Measurements from ENCODE around the gene TAF1A.

DNA sequence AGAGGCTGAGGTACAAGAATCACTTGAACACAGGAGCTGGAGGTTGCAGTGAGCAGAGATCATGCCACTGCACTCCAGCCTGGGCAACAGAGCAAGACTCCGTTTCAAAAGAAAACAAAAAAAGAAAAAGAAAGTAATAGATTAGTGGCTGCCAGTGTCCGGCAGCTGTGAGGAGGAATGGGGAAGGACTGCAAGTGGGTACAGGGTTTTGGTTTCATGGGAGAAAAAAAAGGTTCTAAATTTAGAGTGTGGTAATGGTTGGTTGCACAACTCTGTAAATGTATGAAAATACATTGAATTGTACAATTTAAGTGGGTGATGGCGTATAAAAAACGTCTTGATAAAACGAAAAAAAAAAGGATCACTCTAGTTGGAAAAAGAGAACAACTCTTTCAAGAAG lies 6.7 kb downstream of the TAF1A start:
- TF ChIP-seq, protein P1, sequence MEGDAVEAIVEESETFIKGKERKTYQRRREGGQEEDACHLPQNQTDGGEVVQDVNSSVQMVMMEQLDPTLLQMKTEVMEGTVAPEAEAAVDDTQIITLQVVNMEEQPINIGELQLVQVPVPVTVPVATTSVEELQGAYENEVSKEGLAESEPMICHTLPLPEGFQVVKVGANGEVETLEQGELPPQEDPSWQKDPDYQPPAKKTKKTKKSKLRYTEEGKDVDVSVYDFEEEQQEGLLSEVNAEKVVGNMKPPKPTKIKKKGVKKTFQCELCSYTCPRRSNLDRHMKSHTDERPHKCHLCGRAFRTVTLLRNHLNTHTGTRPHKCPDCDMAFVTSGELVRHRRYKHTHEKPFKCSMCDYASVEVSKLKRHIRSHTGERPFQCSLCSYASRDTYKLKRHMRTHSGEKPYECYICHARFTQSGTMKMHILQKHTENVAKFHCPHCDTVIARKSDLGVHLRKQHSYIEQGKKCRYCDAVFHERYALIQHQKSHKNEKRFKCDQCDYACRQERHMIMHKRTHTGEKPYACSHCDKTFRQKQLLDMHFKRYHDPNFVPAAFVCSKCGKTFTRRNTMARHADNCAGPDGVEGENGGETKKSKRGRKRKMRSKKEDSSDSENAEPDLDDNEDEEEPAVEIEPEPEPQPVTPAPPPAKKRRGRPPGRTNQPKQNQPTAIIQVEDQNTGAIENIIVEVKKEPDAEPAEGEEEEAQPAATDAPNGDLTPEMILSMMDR (IDR thresholded peaks at IDR 0.05), result no peak
- no peak for TF ChIP-seq POLR2AphosphoS5 (IDR thresholded peaks at IDR 0.05)
- no peak for TF ChIP-seq EP300 (IDR thresholded peaks at IDR 0.05)
- TF ChIP-seq POLR2A (IDR thresholded peaks at IDR 0.05), result no peak

Data from sigmoid colon (tissue), 4 donors.